VCaP (cell line): ENCODE measurements around the gene GLTPD2.

Experiments
- H3K27ac ChIP-seq: fragments of 450-650 bp; 2 replicates; pipeline ENCODE4 v1.5.1; 2017
- TF ChIP-seq, protein P1 (sequence below): fragments of 450-650 bp; conservative IDR thresholded peaks from 2 replicates; pipeline ENCODE4 v1.5.1; 2017; ENCODE audit warnings: mild to moderate bottlenecking, moderate library complexity

The GLTPD2 gene

DNA sequence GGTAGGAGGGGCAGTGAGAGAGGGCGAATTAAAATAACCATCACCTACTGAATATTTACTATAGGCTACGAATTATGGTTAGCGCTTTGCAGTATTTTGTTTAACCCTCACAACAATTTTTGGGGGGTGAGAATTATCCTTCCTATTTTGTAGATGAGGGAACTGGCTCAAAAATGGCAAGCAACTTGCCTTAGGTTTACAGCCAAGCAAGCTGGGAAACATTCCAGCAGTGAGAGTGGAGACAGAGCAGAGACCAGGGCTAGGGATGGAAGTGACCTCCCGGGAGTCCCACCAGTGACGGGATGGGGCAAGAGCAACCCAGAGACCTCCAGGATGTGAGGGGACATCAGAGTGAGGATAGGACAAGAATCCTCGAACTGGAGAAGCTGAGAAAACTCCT, 2.2 kb upstream of the GLTPD2 start:
- no peak overlapping the region for H3K27ac ChIP-seq
- TF ChIP-seq, protein P1, sequence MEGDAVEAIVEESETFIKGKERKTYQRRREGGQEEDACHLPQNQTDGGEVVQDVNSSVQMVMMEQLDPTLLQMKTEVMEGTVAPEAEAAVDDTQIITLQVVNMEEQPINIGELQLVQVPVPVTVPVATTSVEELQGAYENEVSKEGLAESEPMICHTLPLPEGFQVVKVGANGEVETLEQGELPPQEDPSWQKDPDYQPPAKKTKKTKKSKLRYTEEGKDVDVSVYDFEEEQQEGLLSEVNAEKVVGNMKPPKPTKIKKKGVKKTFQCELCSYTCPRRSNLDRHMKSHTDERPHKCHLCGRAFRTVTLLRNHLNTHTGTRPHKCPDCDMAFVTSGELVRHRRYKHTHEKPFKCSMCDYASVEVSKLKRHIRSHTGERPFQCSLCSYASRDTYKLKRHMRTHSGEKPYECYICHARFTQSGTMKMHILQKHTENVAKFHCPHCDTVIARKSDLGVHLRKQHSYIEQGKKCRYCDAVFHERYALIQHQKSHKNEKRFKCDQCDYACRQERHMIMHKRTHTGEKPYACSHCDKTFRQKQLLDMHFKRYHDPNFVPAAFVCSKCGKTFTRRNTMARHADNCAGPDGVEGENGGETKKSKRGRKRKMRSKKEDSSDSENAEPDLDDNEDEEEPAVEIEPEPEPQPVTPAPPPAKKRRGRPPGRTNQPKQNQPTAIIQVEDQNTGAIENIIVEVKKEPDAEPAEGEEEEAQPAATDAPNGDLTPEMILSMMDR: no peak

DNA sequence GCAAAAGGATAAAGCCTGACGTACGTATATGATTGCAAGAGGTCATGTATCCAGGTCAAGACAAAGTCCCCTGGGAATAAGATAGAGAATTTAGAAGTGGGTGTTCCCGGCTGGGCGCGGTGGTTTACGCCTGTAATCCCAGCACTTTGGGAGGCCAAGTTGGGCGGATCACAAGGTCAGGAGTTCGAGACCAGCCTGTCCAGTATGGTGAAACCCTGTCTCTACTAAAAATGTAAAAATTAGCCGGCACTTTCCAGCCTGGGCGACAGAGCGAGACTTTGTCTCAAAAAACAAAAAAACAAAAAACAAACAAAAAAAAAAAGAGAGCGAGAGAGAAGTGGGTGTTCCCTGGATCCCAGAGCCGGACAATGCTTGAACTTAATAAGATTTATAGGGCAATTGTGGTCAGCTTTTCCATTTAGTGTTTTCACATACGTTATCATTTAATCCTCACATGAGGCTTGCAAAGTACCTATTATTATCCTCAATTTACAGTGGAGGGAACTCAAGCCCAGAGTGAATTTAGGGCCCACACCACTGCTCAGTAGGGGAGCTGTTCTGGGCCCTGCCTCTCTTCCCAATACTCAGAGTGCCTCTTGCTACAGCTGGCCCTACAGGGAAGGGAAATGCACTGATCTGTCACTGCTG, 481 bp upstream of the GLTPD2 start:
- TF ChIP-seq, protein P1: no peak
- H3K27ac ChIP-seq: no peak overlapping the region

DNA sequence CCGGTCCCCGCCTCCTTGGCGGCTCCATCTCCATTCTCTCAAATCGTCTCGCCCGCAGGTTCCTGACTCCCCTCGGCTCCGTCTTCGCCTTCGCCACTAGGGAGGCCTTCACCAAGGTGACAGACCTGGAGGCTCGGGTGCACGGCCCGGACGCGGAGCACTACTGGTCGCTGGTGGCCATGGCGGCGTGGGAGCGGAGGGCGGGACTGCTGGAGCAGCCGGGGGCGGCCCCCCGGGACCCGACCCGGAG, 862 bp downstream of the GLTPD2 start:
- TF ChIP-seq, protein P1: no peak
- peak overlapping the region; percentile 84 for H3K27ac ChIP-seq

DNA sequence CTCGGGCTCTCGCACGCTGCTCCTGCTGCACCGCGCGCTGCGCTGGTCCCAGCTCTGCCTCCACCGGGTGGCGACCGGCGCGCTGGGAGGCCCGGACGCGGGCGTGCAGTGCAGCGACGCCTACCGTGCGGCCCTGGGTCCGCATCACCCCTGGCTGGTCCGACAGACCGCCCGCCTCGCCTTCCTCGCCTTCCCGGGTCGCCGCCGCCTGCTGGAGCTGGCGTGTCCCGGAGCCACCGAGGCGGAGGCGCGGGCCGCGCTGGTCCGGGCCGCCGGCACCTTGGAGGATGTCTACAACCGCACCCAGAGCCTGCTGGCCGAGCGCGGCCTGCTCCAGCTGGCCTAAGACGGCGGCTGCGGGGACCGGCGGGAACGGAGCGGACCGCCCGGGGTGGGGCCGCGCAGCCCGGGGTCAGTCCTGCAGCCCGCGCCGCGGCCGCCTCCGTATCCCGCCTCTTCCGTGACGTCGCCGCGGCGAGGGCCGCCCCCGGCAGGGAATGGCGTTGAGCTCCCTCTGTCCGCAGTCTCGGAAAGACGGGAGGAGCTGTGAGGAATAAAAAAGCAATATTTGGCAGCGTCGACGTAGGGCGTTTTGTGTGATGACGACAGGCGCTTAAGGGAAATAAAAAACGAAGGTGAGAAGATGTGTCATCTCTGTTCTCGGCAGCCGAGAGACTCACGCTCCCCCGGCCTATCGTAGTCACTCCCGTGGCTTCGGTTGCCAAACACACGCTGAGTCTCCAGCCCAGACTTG, 1.4 kb downstream of the GLTPD2 start:
- TF ChIP-seq, protein P1: peak; percentile 79
- H3K27ac ChIP-seq: peak overlapping the region; percentile 84

DNA sequence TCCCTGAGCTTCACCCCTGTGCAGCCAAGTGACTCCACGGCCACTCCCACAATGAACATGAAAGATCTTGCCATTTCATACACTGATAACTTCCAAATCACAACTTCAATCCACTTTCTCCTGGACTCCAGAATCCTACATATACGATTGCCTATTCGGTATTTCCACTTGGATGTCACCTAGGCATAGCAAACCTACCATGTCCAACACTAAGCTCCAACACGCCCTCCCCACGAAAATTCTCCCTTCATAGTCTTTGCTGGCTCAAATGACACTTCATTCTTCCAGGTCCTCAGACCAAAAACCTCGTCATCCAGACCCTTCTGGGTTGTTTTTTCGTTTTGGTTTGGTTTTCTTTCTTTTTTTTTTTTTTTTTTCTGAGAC, 1.9 kb downstream of the GLTPD2 start:
- H3K27ac ChIP-seq: peak overlapping the region; percentile 84; the same call in 1 of the 2 replicates
- TF ChIP-seq, protein P1: no peak

DNA sequence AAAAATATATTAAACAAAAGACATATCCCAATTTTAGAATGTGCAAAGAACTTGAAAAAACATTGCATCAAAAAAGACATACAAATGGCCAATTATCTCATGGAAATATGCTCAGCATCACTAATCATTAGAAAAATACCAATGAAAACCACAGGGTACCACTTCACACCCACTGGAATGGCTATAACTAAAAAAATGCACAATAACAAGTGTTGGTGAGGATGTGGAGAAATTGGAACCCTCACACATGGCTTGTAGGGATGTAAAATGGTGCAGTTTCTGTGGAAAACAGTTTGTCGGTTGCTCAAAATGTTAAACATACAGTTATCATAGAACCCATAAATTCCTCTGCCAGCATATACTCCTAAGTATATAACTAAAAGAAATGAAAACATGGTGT, 6.4 kb downstream of the GLTPD2 start:
- peak overlapping the region; percentile 72 for H3K27ac ChIP-seq
- TF ChIP-seq, protein P1: no peak

DNA sequence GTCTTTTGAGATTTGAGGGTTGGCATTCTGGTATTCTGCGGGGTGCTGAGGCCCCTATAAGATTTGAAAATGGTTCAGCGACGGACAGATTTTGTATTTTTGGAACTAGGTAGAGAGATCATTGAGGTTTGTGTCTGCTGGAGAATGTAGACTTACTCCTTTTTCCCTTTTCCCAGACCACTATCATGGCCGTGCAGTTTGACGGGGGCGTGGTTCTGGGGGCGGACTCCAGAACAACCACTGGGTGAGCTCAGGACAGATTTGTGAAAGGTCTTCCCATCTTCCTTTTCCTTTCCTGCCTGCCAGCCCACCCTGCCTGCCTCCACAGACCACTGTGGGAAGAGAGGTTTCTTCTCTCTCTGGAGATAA, 7.8 kb downstream of the GLTPD2 start:
- peak overlapping the region; percentile 72 for H3K27ac ChIP-seq
- TF ChIP-seq, protein P1: no peak
